Type B pancreatic cell (in vitro differentiated cells): ENCODE measurements around the gene MOB4. TPM values are rescaled to one million over a fixed set of nuclear protein-coding genes. Genes with fewer than 3 reads are reported as not detected.

ENCODE experiments used
- DNase-seq: peaks from one replicate; pipeline ENCODE4 v3.0.0; 2021; ENCODE audit warnings: mixed read lengths; ENCODE audit not compliant: unreplicated experiment; ENCODE audit errors: extremely low spot score
- H3K27ac Mint-ChIP-seq: 2 replicates; pipeline ENCODE4 v1.8.0; 2021; ENCODE audit warnings: mild to moderate bottlenecking, mixed read lengths
- H3K27me3 Mint-ChIP-seq: 2 replicates; pipeline ENCODE4 v1.8.0; 2021; ENCODE audit warnings: mixed read lengths
- H3K36me3 Mint-ChIP-seq: 2 replicates; pipeline ENCODE4 v1.8.0; 2021; ENCODE audit warnings: mixed read lengths
- H3K4me1 Mint-ChIP-seq: one replicate; pipeline ENCODE4 v1.8.0; 2021; ENCODE audit warnings: mixed read lengths; ENCODE audit not compliant: unreplicated experiment
- H3K4me3 Mint-ChIP-seq: 2 replicates; pipeline ENCODE4 v1.8.0; 2021; ENCODE audit warnings: mild to moderate bottlenecking, mixed read lengths
- H3K9me3 Mint-ChIP-seq: 2 replicates; pipeline ENCODE4 v1.8.0; 2021; ENCODE audit warnings: mixed read lengths
- total RNA-seq: library from RNA; stranded (reverse); gene quantifications from 2 replicates; pipeline ENCODE4 v1.2.1, GENCODE V29; 2021; ENCODE audit warnings: low replicate concordance
- TF ChIP-seq, protein P1 (sequence below): fragments of 200-600 bp; sonication (generic); conservative IDR thresholded peaks from 2 replicates; pipeline ENCODE4 v1.5.0; 2021; ENCODE audit warnings: antibody characterized with exemption, mild to moderate bottlenecking

Gene MOB4
- total RNA-seq, 1 donor from 2014 or later = 30.7 TPM

DNA sequence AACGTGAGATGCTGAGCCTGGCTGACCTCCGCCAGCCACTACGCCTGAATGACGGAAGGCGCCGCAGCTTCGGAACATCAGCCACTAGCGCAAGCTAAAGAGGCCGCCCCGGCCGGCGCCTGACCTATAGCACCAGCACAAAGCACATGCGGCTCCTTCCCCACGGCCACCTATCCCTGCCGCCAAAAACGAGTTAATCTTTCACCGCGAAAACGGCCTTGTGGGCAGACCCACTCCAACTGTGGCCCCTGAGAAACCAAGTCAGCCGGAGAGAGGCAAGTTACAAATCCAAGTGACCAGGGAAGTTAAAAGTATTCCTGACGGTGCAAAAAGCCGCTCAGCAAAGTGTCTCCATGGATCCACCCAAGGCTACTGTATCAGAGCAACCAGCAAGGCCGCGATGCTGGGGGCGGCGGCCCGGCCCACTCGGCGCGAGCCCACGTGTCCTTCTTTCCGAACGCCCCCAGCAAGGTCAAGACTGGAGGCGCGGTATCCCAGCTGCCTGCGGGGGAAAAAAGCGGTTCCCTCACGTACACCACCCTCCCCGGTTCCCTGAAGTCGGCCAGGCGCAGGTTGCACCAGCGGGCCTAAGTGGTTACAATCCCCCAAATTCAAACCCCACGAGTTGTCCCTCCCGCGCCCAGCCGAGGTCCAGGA is 16.8 kb upstream of the MOB4 start:
- Mint-ChIP-seq H3K4me3 (peak overlapping the region; percentile 98), H3K9me3 (no peaks in the 10 kb centered on the region), H3K36me3 (peaks cover 42% of the 10 kb centered on the region), H3K4me1 (peaks cover 40% of the 10 kb centered on the region), H3K27ac (peak overlapping the region; percentile 97), H3K27me3 (no peaks in the 10 kb centered on the region)
- TF ChIP-seq, protein P1, sequence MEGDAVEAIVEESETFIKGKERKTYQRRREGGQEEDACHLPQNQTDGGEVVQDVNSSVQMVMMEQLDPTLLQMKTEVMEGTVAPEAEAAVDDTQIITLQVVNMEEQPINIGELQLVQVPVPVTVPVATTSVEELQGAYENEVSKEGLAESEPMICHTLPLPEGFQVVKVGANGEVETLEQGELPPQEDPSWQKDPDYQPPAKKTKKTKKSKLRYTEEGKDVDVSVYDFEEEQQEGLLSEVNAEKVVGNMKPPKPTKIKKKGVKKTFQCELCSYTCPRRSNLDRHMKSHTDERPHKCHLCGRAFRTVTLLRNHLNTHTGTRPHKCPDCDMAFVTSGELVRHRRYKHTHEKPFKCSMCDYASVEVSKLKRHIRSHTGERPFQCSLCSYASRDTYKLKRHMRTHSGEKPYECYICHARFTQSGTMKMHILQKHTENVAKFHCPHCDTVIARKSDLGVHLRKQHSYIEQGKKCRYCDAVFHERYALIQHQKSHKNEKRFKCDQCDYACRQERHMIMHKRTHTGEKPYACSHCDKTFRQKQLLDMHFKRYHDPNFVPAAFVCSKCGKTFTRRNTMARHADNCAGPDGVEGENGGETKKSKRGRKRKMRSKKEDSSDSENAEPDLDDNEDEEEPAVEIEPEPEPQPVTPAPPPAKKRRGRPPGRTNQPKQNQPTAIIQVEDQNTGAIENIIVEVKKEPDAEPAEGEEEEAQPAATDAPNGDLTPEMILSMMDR = no peak
- DNase-seq = peak; percentile 74

DNA sequence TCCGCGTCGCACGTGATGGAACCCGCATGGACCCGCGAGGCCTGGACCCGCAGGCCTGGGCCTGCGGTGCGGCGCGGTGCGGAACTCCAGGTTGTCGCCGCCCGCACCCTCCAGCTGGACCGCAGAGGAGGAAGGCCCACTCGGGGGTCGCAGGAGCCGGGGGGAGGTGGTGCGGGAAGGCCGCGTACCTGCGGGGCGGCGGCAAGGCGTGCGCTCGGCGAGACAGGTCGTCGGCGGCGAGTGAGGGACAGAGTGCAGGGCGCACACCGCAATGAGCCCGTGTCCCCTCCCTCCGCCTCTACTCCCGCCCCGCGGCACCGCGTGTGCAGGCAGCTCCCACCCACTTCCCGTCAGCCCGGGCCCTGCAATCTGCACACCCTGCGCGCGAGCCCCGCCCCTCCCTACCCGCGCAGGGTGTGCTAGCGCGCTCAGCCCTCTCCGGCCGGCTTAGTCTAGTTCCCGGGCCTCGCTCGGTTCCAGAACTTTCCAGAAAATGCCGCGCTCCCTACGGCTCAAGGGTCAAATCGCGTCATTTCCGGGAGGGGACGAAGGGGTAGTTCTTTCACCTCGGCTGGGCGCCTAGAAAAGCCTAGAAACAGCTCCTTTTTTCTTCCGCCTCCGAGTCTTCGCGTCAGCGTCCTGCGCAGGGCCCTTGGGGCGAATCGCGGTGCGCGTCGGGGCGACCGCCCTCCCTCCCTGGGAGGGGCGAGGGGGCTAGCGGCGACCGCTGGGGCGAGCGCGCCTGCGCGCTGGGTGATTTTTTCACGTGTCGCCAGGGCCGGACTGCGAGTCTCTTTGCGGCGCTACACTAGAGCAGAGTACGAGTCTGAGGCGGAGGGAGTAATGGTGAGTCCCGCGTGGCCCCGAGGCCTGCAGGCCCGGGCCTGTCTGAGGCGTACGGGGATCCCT is 16.0 kb upstream of the MOB4 start, which contains the start of the genes HSPD1 and HSPE1:
Gene HSPD1 (minus strand): TSS at position 247 of the 909 bp plus-strand sequence. CDS start 992 bp downstream, outside the sequence.
Gene HSPE1 (plus strand): TSS at position 786 of the 909 bp plus-strand sequence. CDS start 58 bp downstream, at position 844.
- Mint-ChIP-seq H3K4me1 (peaks cover 38% of the 10 kb centered on the region), H3K36me3 (peaks cover 38% of the 10 kb centered on the region), H3K4me3 (peak within 1 kb of the TSS; percentile 98), H3K27ac (peak within 1 kb of the TSS; percentile 97), H3K27me3 (no peaks in the 10 kb centered on the region), H3K9me3 (no peaks in the 10 kb centered on the region)
- peak; percentile 97 for DNase-seq
- TF ChIP-seq, protein P1 = no peak

DNA sequence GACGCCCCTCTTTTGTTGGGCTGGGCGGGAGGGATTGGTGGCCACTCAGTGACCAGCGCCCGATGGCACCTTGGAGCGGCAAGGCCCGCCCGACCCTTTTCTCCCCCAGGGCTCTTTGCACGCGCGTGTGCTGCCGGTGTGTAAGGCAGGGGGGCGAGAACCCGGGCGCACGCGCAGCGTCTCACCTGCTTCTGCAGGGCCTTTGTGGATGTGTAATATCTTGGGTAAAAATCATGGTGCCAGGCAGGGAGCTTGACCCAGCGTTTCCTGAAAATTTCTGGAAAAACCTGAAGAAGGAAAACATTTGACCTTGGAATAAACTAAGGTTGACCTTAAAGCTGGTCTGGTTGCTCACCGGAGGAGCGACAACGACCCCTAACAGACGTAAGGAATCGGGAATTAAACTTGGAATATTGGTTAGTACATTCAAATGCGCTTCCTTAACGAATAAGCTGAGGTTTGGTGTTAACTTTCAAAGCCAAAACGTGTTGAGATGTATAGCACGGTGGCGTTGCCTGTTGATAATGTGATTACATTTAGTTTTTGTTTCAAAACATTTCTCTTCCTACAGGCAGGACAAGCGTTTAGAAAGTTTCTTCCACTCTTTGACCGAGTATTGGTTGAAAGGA is 15.2 kb upstream of the MOB4 start:
- TF ChIP-seq, protein P1 = no peak
- no peak for DNase-seq
- H3K27me3 Mint-ChIP-seq = no peaks in the 10 kb centered on the region
- H3K27ac Mint-ChIP-seq = peak overlapping the region; percentile 92
- no peaks in the 10 kb centered on the region for H3K9me3 Mint-ChIP-seq
- peak overlapping the region; percentile 98 for H3K4me3 Mint-ChIP-seq
- peaks cover 37% of the 10 kb centered on the region for H3K4me1 Mint-ChIP-seq
- H3K36me3 Mint-ChIP-seq = peaks cover 38% of the 10 kb centered on the region

DNA sequence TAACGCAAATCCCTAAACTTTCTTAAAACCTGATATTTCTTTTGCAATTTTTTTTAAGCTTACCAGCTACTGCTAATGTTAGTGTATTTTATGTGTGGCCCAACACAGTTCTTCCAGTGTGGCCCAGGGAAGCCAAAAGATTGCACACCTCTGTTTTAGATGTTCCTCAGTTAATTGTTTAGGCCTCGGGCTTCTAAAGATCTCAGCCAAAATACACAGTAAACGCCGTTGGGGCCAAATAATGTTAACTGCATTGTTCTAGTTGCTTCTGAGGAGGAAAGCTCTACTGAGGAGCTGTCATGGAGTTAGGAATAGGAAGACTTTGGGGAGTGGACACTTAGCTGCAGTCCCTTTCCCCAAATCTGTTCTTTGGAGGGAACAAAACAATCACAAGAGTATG is 13.7 kb upstream of the MOB4 start:
- DNase-seq = no peak
- H3K36me3 Mint-ChIP-seq = peaks cover 28% of the 10 kb centered on the region
- peak overlapping the region; percentile 92 for H3K27ac Mint-ChIP-seq
- peaks cover 23% of the 10 kb centered on the region for H3K4me1 Mint-ChIP-seq
- H3K27me3 Mint-ChIP-seq = no peaks in the 10 kb centered on the region
- peak overlapping the region; percentile 98 for H3K4me3 Mint-ChIP-seq
- no peaks in the 10 kb centered on the region for H3K9me3 Mint-ChIP-seq
- TF ChIP-seq, protein P1 = no peak

DNA sequence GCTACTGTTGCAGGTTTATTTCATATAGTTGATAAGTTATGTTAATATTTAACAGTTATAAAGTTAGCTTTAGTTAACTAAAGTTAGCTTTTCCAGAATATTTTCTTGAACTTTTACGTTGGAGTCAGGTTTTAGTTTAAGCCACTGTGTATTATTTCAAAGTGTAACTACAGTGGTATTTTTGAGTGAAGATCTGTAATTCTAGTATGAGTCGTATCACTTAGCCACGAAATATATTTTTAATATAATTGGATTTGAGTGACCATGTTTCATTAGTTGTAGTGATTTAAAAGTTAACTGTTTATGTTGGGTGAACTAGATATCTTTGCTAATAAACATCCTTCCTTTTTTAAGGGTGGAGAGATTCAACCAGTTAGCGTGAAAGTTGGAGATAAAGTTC is 13.2 kb upstream of the MOB4 start:
- Mint-ChIP-seq H3K36me3 (peaks cover 23% of the 10 kb centered on the region), H3K4me1 (peaks cover 18% of the 10 kb centered on the region), H3K27me3 (no peaks in the 10 kb centered on the region), H3K27ac (peak overlapping the region; percentile 92), H3K4me3 (peak overlapping the region; percentile 98), H3K9me3 (no peaks in the 10 kb centered on the region)
- TF ChIP-seq, protein P1 = no peak
- DNase-seq = no peak
